Mucosa of rectum (tissue), 2 donors: ENCODE results near the gene MAN2A1.
A peak's percentile ranks its signal among the peaks of the same experiment; 100 is the strongest.

Source experiments
- H3K27ac ChIP-seq, 2 donors: one replicate each; pipeline ENCODE4 v1.7.0; 2013; ENCODE audit warnings: inconsistent platforms in 2 of 2, low read depth in 2 of 2, low read length in 2 of 2
- H3K27me3 ChIP-seq, 2 donors: one replicate each; pipeline ENCODE4 v1.7.0; 2013; ENCODE audit warnings: low read length in 2 of 2; ENCODE audit not compliant: control insufficient read depth in 2 of 2, insufficient read depth in 2 of 2
- H3K36me3 ChIP-seq, 2 donors: one replicate each; pipeline ENCODE4 v1.7.0; 2013; ENCODE audit warnings: low read length in 2 of 2; ENCODE audit not compliant: control insufficient read depth in 2 of 2, insufficient read depth in 2 of 2
- H3K4me1 ChIP-seq, 2 donors: one replicate each; pipeline ENCODE4 v1.7.0; 2013; ENCODE audit warnings: low read length in 2 of 2, mild to moderate bottlenecking in 1 of 2; ENCODE audit not compliant: control insufficient read depth in 2 of 2, insufficient read depth in 2 of 2
- H3K4me3 ChIP-seq, 2 donors: one replicate each; pipeline ENCODE4 v1.7.0; 2013; ENCODE audit warnings: low read length in 2 of 2
- H3K9ac ChIP-seq, 2 donors: one replicate each; pipeline ENCODE4 v1.7.0; 2013; ENCODE audit warnings: low read length in 2 of 2, low read depth in 1 of 2, mild to moderate bottlenecking in 1 of 2
- H3K9me3 ChIP-seq, 2 donors: one replicate each; pipeline ENCODE4 v1.7.0; 2013; ENCODE audit warnings: low read length in 2 of 2; ENCODE audit not compliant: control insufficient read depth in 2 of 2
- donor health status: healthy.
- donor health status: Normal muscosa, but diverticular disease.

Gene MAN2A1

GRCh38 chr5:109676920-109677319 is 12.8 kb upstream of the MAN2A1 start:
- H3K27ac ChIP-seq, result no peak overlapping the region
- no peaks in the 10 kb centered on the region for H3K27me3 ChIP-seq
- H3K9me3 ChIP-seq, result no peaks in the 10 kb centered on the region
- H3K36me3 ChIP-seq, result no peaks in the 10 kb centered on the region
- H3K4me3 ChIP-seq, result no peak overlapping the region
- no peaks in the 10 kb centered on the region for H3K4me1 ChIP-seq
- no peak overlapping the region for H3K9ac ChIP-seq

DNA sequence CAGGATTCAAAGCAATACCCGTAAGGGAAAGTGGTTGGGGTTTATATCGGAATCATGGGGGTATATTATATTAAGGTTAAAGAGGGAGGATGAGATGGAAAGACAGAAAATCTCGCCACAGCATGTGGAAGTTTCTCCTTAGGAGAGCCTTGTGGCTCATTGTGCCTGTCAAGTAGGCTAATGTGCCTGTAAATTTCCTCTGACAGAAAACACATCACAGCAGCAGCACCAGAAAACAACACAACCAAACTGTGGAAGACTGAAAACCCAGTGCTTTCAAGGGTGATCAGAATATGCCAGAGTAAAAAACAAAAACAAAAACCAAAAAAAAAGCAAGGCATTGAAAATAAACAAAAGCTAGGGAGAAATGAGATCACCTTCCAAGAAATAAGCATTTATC is 11.3 kb upstream of the MAN2A1 start:
- Histone ChIP-seq H3K27me3 (no peaks in the 10 kb centered on the region), H3K36me3 (no peaks in the 10 kb centered on the region), H3K4me3 (no peak overlapping the region), H3K4me1 (no peaks in the 10 kb centered on the region), H3K9me3 (no peaks in the 10 kb centered on the region), H3K9ac (no peak overlapping the region), H3K27ac (no peak overlapping the region)

DNA sequence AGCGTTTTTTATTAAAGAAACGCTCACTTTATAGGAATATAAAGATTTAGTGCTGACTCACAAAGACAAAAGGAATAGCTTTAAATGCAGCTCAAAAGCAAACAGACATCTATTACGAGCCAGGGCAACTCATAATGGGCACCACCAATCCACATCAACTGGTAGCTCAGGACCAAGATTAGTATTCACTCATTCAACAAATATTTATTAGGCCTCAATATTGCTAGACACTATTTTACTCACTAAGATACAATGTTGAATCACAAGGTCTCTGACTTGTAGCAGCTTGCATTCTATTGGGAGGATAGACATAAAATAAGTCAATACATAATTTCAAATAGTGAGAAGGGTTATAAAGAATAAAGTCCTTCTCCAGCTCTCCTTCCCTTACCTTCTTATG is 8.0 kb upstream of the MAN2A1 start:
- Histone ChIP-seq H3K4me3 (no peak overlapping the region), H3K4me1 (peaks cover 0 to 2% of the 10 kb centered on the region in 2 donors), H3K36me3 (no peaks in the 10 kb centered on the region), H3K27ac (no peak overlapping the region), H3K9ac (no peak overlapping the region), H3K9me3 (no peaks in the 10 kb centered on the region), H3K27me3 (no peaks in the 10 kb centered on the region)

- Histone ChIP-seq H3K36me3 (no peaks in the 10 kb centered on the region), H3K27me3 (no peaks in the 10 kb centered on the region), H3K4me3 (no peak overlapping the region), H3K4me1 (peaks cover 0 to 3% of the 10 kb centered on the region in 2 donors), H3K9me3 (no peaks in the 10 kb centered on the region), H3K27ac (no peak overlapping the region), H3K9ac (no peak overlapping the region)
These were observed 7.3 kb upstream of the MAN2A1 start for GRCh38 chr5:109682383-109682782.

DNA sequence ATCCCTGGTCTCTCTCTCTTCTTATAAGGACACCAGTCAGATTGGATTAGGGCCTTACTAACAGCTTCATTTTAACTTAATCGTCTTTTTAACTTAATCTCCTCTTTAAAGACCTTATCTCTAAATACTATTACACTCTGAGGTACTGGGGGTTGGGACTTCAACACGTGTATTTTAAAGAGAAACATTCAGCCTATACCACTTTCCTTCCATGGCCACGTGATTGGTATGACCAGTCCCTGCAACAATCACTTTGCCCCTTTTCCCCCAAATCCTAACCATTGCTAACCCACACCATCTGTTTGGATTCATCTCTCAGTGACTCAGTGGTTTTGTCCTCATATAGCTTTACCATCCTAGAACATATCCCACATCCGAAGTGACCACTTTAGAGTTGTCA is 3.8 kb upstream of the MAN2A1 start:
- H3K27me3 ChIP-seq, result no peaks in the 10 kb centered on the region
- H3K4me3 ChIP-seq, result no peak overlapping the region
- peaks cover 0 to 7% of the 10 kb centered on the region in 2 donors for H3K4me1 ChIP-seq
- no peaks in the 10 kb centered on the region for H3K9me3 ChIP-seq
- no peak overlapping the region for H3K27ac ChIP-seq
- no peak overlapping the region for H3K9ac ChIP-seq
- H3K36me3 ChIP-seq, result no peaks in the 10 kb centered on the region

GRCh38 chr5:109688630-109688969 is 1.1 kb upstream of the MAN2A1 start:
- peak overlapping the region; percentile 88 to 93 for H3K9ac ChIP-seq
- no peaks in the 10 kb centered on the region for H3K27me3 ChIP-seq
- H3K36me3 ChIP-seq, result no peaks in the 10 kb centered on the region
- H3K9me3 ChIP-seq, result no peaks in the 10 kb centered on the region
- peaks cover 6 to 21% of the 10 kb centered on the region in 2 donors for H3K4me1 ChIP-seq
- H3K4me3 ChIP-seq, result peak overlapping the region; percentile 76 to 97
- peak overlapping the region; percentile 97 to 98 for H3K27ac ChIP-seq

- Histone ChIP-seq H3K4me1 (peaks cover 6 to 21% of the 10 kb centered on the region in 2 donors), H3K27ac (peak overlapping the region; percentile 97 to 98), H3K27me3 (no peaks in the 10 kb centered on the region), H3K4me3 (peak overlapping the region; percentile 76 to 97), H3K9ac (peak overlapping the region; percentile 93 to 95), H3K9me3 (no peaks in the 10 kb centered on the region), H3K36me3 (no peaks in the 10 kb centered on the region)
These were observed 572 bp upstream of the MAN2A1 start for GRCh38 chr5:109688970-109689739.

- Histone ChIP-seq H3K27me3 (no peaks in the 10 kb centered on the region), H3K9ac (peak overlapping the region; percentile 93 to 95), H3K27ac (peak overlapping the region; percentile 97 to 98)
These were observed 681 bp downstream of the MAN2A1 start for GRCh38 chr5:109690242-109690974.

DNA sequence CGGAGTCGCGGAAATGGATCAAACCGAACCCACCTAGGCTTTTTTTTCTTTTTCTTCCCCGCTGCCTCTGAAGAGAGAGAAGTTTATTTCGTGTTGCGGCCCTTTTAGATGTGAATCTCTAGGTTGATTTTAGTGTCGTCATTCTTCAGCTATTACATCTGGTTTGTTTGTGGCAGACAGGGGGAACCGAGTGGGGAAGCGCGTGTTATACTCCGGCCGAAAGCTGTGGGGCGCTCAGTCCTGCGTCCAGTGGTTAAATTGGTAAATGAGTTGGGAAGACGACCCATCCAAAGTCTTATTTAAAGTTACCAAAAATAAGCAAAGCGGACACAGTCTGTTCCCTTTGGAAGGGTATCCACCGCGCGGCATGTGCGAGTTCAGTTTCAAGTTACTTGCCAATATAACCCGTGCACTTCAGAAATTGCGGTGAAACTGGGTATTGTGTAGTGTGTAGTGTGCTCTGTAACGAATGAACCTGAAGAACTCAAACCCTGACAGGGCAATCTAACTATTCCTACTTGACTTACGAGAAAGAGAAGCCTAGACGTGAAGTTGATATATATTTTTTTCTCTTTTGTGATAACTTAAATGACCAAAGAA is 1.3 kb downstream of the MAN2A1 start:
- no peaks in the 10 kb centered on the region for H3K27me3 ChIP-seq
- H3K9ac ChIP-seq, result peak overlapping the region; percentile 78 to 93
- peak overlapping the region; percentile 97 to 98 for H3K27ac ChIP-seq
- no peaks in the 10 kb centered on the region for H3K36me3 ChIP-seq
- peaks cover 11 to 21% of the 10 kb centered on the region in 2 donors for H3K4me1 ChIP-seq
- no peaks in the 10 kb centered on the region for H3K9me3 ChIP-seq
- H3K4me3 ChIP-seq, result peak overlapping the region; percentile 76 to 97

More at GRCh38 chr5:109690242-109690974, 681 bp downstream of the MAN2A1 start:
- Histone ChIP-seq H3K36me3 (no peaks in the 10 kb centered on the region), H3K9me3 (no peaks in the 10 kb centered on the region), H3K4me1 (peaks cover 11 to 21% of the 10 kb centered on the region in 2 donors), H3K4me3 (peak overlapping the region; percentile 76 to 97)

DNA sequence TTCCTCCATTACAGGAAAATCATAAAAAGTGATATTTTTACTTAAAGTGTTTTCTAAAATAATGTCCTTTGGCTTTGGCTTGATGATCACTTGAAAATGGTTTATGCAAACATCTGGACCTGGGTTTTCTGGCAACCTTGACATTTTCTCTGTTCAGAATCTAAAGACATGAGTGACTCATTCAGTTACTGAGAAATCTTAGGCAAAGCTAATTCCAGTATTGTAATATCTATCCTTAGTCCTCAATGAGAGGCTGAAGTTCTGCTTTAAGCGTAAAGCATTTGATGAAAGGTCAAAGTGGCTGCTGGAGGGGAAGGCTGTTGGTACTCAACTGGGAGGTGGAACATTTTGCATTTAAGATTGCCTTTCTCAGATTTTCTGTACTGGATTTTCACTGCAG is 2.3 kb downstream of the MAN2A1 start:
- H3K36me3 ChIP-seq, result no peaks in the 10 kb centered on the region
- peaks cover 11 to 18% of the 10 kb centered on the region in 2 donors for H3K4me1 ChIP-seq
- H3K27ac ChIP-seq, result no peak overlapping the region
- H3K27me3 ChIP-seq, result no peaks in the 10 kb centered on the region
- no peak overlapping the region for H3K9ac ChIP-seq
- peak overlapping the region in 1 of 2 donors; percentile 97 for H3K4me3 ChIP-seq
- no peaks in the 10 kb centered on the region for H3K9me3 ChIP-seq
